Neural crest cell (in vitro differentiated cells): ENCODE data around the gene RNH1. TPM values are rescaled to one million over a fixed set of nuclear protein-coding genes. Genes with fewer than 3 reads are reported as not detected.

Experiments
- DNase-seq: peaks from one replicate; pipeline ENCODE4 v3.0.0; 2021; ENCODE audit warnings: low read depth, mixed read lengths, low spot score
- H3K27ac Mint-ChIP-seq: one replicate; pipeline ENCODE4 v1.8.0; 2021; ENCODE audit warnings: mild to moderate bottlenecking, mixed read lengths; ENCODE audit not compliant: unreplicated experiment
- H3K27me3 Mint-ChIP-seq: 2 replicates; pipeline ENCODE4 v1.8.0; 2021; ENCODE audit warnings: low read depth, mild to moderate bottlenecking, mixed read lengths
- H3K36me3 Mint-ChIP-seq: 2 replicates; pipeline ENCODE4 v1.8.0; 2021; ENCODE audit warnings: low read depth, mild to moderate bottlenecking, mixed read lengths
- H3K4me1 Mint-ChIP-seq: 2 replicates; pipeline ENCODE4 v1.8.0; 2021; ENCODE audit warnings: mixed read lengths
- H3K4me3 Mint-ChIP-seq: one replicate; pipeline ENCODE4 v1.8.0; 2021; ENCODE audit warnings: mild to moderate bottlenecking, mixed read lengths
- H3K9me3 Mint-ChIP-seq: 2 replicates; pipeline ENCODE4 v1.8.0; 2021; ENCODE audit warnings: mixed read lengths
- CTCF ChIP-seq: fragments of 200-600 bp; sonication (generic); conservative IDR thresholded peaks from 2 replicates; pipeline ENCODE4 v1.5.0; 2021; ENCODE audit warnings: antibody characterized with exemption, mild to moderate bottlenecking
- long read RNA-seq: library from polyadenylated mRNA; unstranded; transcript quantifications from one replicate; pipeline ENCODE4 v2.0.0, GENCODE V29; 2020
- total RNA-seq: library from RNA; stranded (reverse); gene quantifications from 2 replicates; pipeline ENCODE4 v1.2.1, GENCODE V29; 2021

The RNH1 gene
- 69.2 and 71.1 TPM in 2 replicates for total RNA-seq
- long read RNA-seq, transcript RNH1-202 (10 exons, 1,791 nt), result major isoform, 19 of 55 reads
- long read RNA-seq, transcript RNH1-203 (10 exons, 1,722 nt), result minor isoform, 9 of 55 reads
- long read RNA-seq, partial matches to known transcripts, result 1 of 55 reads
- long read RNA-seq, other reads (novel, unspliced or antisense), result 11 of 55 reads

GRCh38 chr11:506995-507726 is at the start of gene RNH1:
Gene RNH1, minus strand, starts transcription at chr11:507242. Its CDS starts 5,080 bp downstream, at chr11:502162.
- Mint-ChIP-seq H3K27ac (peak within 1 kb of the TSS; percentile 99), H3K9me3 (no peaks in the 10 kb centered on the region), H3K4me1 (peaks cover 20% of the 10 kb centered on the region), H3K27me3 (peaks cover 3% of the 10 kb centered on the region), H3K36me3 (peaks cover 9% of the 10 kb centered on the region), H3K4me3 (peak within 1 kb of the TSS; percentile 98)
- no peak for TF ChIP-seq CTCF
- DNase-seq, result peak; percentile 99

- H3K4me1 Mint-ChIP-seq, result peaks cover 5% of the 10 kb centered on the region
- H3K9me3 Mint-ChIP-seq, result no peaks in the 10 kb centered on the region
- peaks cover 47% of the 10 kb centered on the region for H3K27me3 Mint-ChIP-seq
- H3K36me3 Mint-ChIP-seq, result no peaks in the 10 kb centered on the region
- no peak for TF ChIP-seq CTCF
- DNase-seq, result no peak
- no peak overlapping the region for H3K27ac Mint-ChIP-seq
- no peak overlapping the region for H3K4me3 Mint-ChIP-seq
These were observed 49.0 kb upstream of the RNH1 start for GRCh38 chr11:555780-556661.

GRCh38 chr11:555227-555779 is 48.3 kb upstream of the RNH1 start:
- DNase-seq, result no peak
- H3K27me3 Mint-ChIP-seq, result peaks cover 47% of the 10 kb centered on the region
- H3K4me1 Mint-ChIP-seq, result peaks cover 5% of the 10 kb centered on the region
- H3K36me3 Mint-ChIP-seq, result no peaks in the 10 kb centered on the region
- no peak for TF ChIP-seq CTCF
- H3K9me3 Mint-ChIP-seq, result no peaks in the 10 kb centered on the region
- H3K4me3 Mint-ChIP-seq, result no peak overlapping the region
- H3K27ac Mint-ChIP-seq, result no peak overlapping the region

- DNase-seq, result peak; percentile 57
- TF ChIP-seq CTCF, result peak; percentile 70
- H3K4me1 Mint-ChIP-seq, result no peaks in the 10 kb centered on the region
- H3K27ac Mint-ChIP-seq, result no peak overlapping the region
- no peaks in the 10 kb centered on the region for H3K36me3 Mint-ChIP-seq
- H3K27me3 Mint-ChIP-seq, result peaks cover 42% of the 10 kb centered on the region
- no peak overlapping the region for H3K4me3 Mint-ChIP-seq
- H3K9me3 Mint-ChIP-seq, result no peaks in the 10 kb centered on the region
These were observed 47.6 kb upstream of the RNH1 start for GRCh38 chr11:554428-555226.

- Mint-ChIP-seq H3K27ac (no peak overlapping the region), H3K9me3 (no peaks in the 10 kb centered on the region), H3K4me1 (no peaks in the 10 kb centered on the region), H3K4me3 (no peak overlapping the region), H3K36me3 (no peaks in the 10 kb centered on the region), H3K27me3 (peaks cover 39% of the 10 kb centered on the region)
- TF ChIP-seq CTCF, result no peak
- DNase-seq, result no peak
These were observed 46.9 kb upstream of the RNH1 start for GRCh38 chr11:553988-554340.
